Omental fat pad (tissue), 4 donors: Measurements from ENCODE around the gene PCED1A. TPM values are rescaled to one million over a fixed set of nuclear protein-coding genes. Genes with fewer than 3 reads are reported as not detected.
A peak's percentile ranks its signal among the peaks of the same experiment; 100 is the strongest.

Experiments used
- ATAC-seq: fragments of 150-250 bp; one replicate; pipeline ENCODE4 v1.9.1; 2016; ENCODE audit warnings: mild to moderate bottlenecking, moderate library complexity; ENCODE audit not compliant: low FRiP score
- DNase-seq: peaks from one replicate; pipeline ENCODE4 v3.0.0-alpha.2; 2019; ENCODE audit warnings: low spot score
- CTCF ChIP-seq, 3 donors: fragments of 450-650 bp; IDR thresholded peaks; one replicate each; pipeline ENCODE4 v1.5.1; 2016 to 2017; ENCODE audit warnings: antibody characterized with exemption in 3 of 3, mild to moderate bottlenecking in 3 of 3, moderate library complexity in 2 of 3
- total RNA-seq, 4 donors: library from RNA; depleted of rRNA; stranded (reverse); fragments of >200 nt; gene quantifications; one replicate each; pipeline ENCODE4 v1.1.0, GENCODE V29; 2016

The PCED1A gene, protein sequence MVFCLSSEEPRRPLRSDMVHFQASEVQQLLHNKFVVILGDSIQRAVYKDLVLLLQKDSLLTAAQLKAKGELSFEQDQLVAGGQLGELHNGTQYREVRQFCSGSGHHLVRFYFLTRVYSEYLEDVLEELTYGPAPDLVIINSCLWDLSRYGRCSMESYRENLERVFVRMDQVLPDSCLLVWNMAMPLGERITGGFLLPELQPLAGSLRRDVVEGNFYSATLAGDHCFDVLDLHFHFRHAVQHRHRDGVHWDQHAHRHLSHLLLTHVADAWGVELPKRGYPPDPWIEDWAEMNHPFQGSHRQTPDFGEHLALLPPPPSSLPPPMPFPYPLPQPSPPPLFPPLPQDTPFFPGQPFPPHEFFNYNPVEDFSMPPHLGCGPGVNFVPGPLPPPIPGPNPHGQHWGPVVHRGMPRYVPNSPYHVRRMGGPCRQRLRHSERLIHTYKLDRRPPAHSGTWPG
- total RNA-seq: 10 to 100 TPM; 21.5 to 46.7 (median 33.3) TPM

- DNase-seq (peak; percentile 55), ATAC-seq (peak; percentile 95)
- TF ChIP-seq CTCF (IDR thresholded peaks at IDR 0.05): no peak
These were observed at the start of gene PCED1A, which contains the start of gene VPS16 for GRCh38 chr20:2840138-2840966. Gene PCED1A (minus strand): TSS chr20:2840655. CDS start chr20:2839912, 743 bp downstream. Gene VPS16 (plus strand): TSS chr20:2840745. CDS start chr20:2840775, 30 bp downstream.

- ATAC-seq: no peak
- DNase-seq: no peak
- TF ChIP-seq CTCF (IDR thresholded peaks at IDR 0.05): no peak
These were observed 49.3 kb upstream of the PCED1A start for GRCh38 chr20:2889797-2890196.

GRCh38 chr20:2889209-2889608 lies 48.8 kb upstream of the PCED1A start:
- DNase-seq (no peak), ATAC-seq (no peak)
- no peak for TF ChIP-seq CTCF (IDR thresholded peaks at IDR 0.05)

GRCh38 chr20:2888224-2888955 lies 47.9 kb upstream of the PCED1A start:
- DNase-seq (no peak), ATAC-seq (no peak)
- no peak for TF ChIP-seq CTCF (IDR thresholded peaks at IDR 0.05)

DNA sequence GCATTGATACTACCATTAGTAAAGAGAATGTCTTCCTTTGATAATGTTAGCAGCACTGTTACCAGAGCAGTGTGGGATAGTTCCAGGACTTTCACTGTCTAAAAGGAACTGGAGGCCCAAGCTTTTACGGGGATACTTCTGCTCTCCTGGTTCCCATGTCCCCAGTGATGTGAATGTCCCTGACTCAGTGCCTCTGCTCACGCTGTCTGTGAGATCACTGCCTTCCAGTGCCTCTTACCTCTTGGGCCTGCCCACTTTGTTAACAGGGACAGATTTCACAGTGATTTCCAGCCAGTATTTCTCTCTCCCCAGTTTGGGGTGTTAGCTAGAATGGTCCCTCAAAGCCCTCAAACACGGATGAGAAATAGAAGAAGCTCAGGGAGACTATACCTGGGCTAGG lies 47.3 kb upstream of the PCED1A start:
- ATAC-seq (no peak), DNase-seq (no peak)
- no peak for TF ChIP-seq CTCF (IDR thresholded peaks at IDR 0.05)

GRCh38 chr20:2883726-2884637 lies 43.5 kb upstream of the PCED1A start:
- no peak for DNase-seq
- TF ChIP-seq CTCF (IDR thresholded peaks at IDR 0.05): no peak
- ATAC-seq: no peak
